B cell (primary cell): ENCODE data around the gene DAP. TPM values are rescaled to one million over a fixed set of nuclear protein-coding genes. Genes with fewer than 3 reads are reported as not detected.

Experiments used
- ATAC-seq: fragments of 200-7000 bp; cut with Tn5 transposase; one replicate; pipeline ENCODE4 v1.10.0; 2021; ENCODE audit warnings: low read depth, mild to moderate bottlenecking, moderate number of reproducible peaks, moderate library complexity
- CTCF ChIA-PET: fragments of 350-600 bp; sonication (Branson Sonifier 250); formaldehyde crosslinking; loops from one replicate; lab custom pipeline; 2021; ENCODE audit warnings: antibody characterized with exemption, inconsistent platforms; lab: Charles Lee
- POLR2A ChIA-PET: fragments of 350-600 bp; sonication (Branson Sonifier 250); formaldehyde crosslinking; loops from one replicate; lab custom pipeline; 2021; ENCODE audit warnings: antibody characterized with exemption; lab: Charles Lee
- DNase-seq: peaks from one replicate; pipeline ENCODE4 v3.0.0; 2013
- H2AFZ ChIP-seq: 2 replicates; pipeline ENCODE4 v1.6.1; 2012; ENCODE audit warnings: mild to moderate bottlenecking, low read depth, low read length; ENCODE audit not compliant: insufficient read depth, poor library complexity, severe bottlenecking
- H3K27ac ChIP-seq, 2 donors: 1 replicate in 1 of 2; 2 replicates in 1 of 2; pipeline ENCODE4 v1.5.1; 2012 to 2013; ENCODE audit warnings: low read length in 2 of 2, mild to moderate bottlenecking in 2 of 2, moderate library complexity in 1 of 2
- H3K27me3 ChIP-seq, 4 experiments: fragments of 200-600 bp in 1 of 4; sonication (generic) in 1 of 4; replicated peaks in 1 of 4; 1 replicate in 2 of 4; 2 replicates in 2 of 4; pipeline versions ENCODE4 v1.6.1 to v1.7.0; 2013 to 2016; ENCODE audit warnings: low read length in 3 of 4, mild to moderate bottlenecking in 2 of 4, mixed read lengths in 1 of 4, moderate library complexity in 1 of 4; ENCODE audit not compliant: insufficient read depth in 4 of 4, control insufficient read depth in 3 of 4; ENCODE audit errors: control extremely low read depth in 1 of 4
- H3K36me3 ChIP-seq, 2 experiments: replicated peaks in 1 of 2; 1 replicate in 1 of 2; 2 replicates in 1 of 2; pipeline versions ENCODE4 v1.6.1 to v1.7.1; 2013; ENCODE audit warnings: low read length in 1 of 2; ENCODE audit not compliant: insufficient read depth in 2 of 2, control insufficient read depth in 1 of 2; ENCODE audit errors: control extremely low read depth in 1 of 2, extremely low read depth in 1 of 2
- H3K4me1 ChIP-seq, 2 donors: fragments of 200-600 bp in 1 of 2; sonication (generic) in 1 of 2; 1 replicate in 1 of 2; 2 replicates in 1 of 2; pipeline versions ENCODE4 v1.5.1 to v1.6.1; 2013 to 2017; ENCODE audit warnings: low read length in 2 of 2; ENCODE audit not compliant: control insufficient read depth in 2 of 2, insufficient read depth in 2 of 2
- H3K4me2 ChIP-seq: replicated peaks from 2 replicates; pipeline ENCODE3; 2012; ENCODE audit warnings: mild to moderate bottlenecking, low read depth, low read length; ENCODE audit not compliant: poor library complexity, severe bottlenecking
- H3K4me3 ChIP-seq, 5 experiments: fragments of 200-600 bp in 1 of 5; sonication (generic) in 1 of 5; 1 replicate in 3 of 5; 2 replicates in 2 of 5; pipeline versions ENCODE4 v1.5.1 to v1.7.0; 2011 to 2016; ENCODE audit warnings: low read length in 4 of 5, mild to moderate bottlenecking in 4 of 5, low read depth in 2 of 5, control low read depth in 1 of 5, moderate library complexity in 1 of 5; ENCODE audit not compliant: insufficient read depth in 1 of 5; ENCODE audit errors: control extremely low read depth in 1 of 5, extremely low read depth in 1 of 5
- H3K79me2 ChIP-seq: fragments of 200-600 bp; sonication (generic); one replicate; pipeline ENCODE4 v1.6.0; 2016; ENCODE audit warnings: low read length; ENCODE audit not compliant: control insufficient read depth, insufficient read depth
- H3K9ac ChIP-seq: fragments of 200-600 bp; sonication (generic); 2 replicates; pipeline ENCODE4 v1.6.1; 2017; ENCODE audit warnings: mild to moderate bottlenecking, low read length, moderate library complexity
- H3K9me3 ChIP-seq, 3 donors: one replicate each; pipeline versions ENCODE4 v1.6.1 to v1.7.1; 2013; ENCODE audit warnings: low read length in 2 of 3; ENCODE audit not compliant: control insufficient read depth in 2 of 3, insufficient read depth in 1 of 3; ENCODE audit errors: control extremely low read depth in 1 of 3
- H4K20me1 ChIP-seq: 2 replicates; pipeline ENCODE4 v1.6.0; 2012; ENCODE audit warnings: mild to moderate bottlenecking, low read length; ENCODE audit not compliant: insufficient read depth, control insufficient read depth, poor library complexity, severe bottlenecking
- H3K27ac Mint-ChIP-seq: one replicate; pipeline ENCODE4 v1.8.0; 2021; ENCODE audit warnings: mixed read lengths
- H3K27me3 Mint-ChIP-seq: one replicate; pipeline ENCODE4 v1.8.0; 2021; ENCODE audit warnings: mixed read lengths
- H3K4me1 Mint-ChIP-seq: one replicate; pipeline ENCODE4 v1.8.0; 2021; ENCODE audit warnings: mixed read lengths
- H3K4me3 Mint-ChIP-seq: one replicate; pipeline ENCODE4 v1.8.0; 2021; ENCODE audit warnings: mixed read lengths
- H3K9me3 Mint-ChIP-seq: one replicate; pipeline ENCODE4 v1.8.0; 2022; ENCODE audit warnings: mixed read lengths; ENCODE audit not compliant: insufficient read depth
- CTCF ChIP-seq: fragments of 200-600 bp; IDR thresholded peaks from one replicate; pipeline ENCODE4 v1.8.0; 2022; ENCODE audit warnings: antibody characterized with exemption, mild to moderate bottlenecking
- EZH2 ChIP-seq: IDR thresholded peaks from 2 replicates; pipeline ENCODE4 v1.6.1; 2012; ENCODE audit warnings: borderline replicate concordance, low read depth, mild to moderate bottlenecking, moderate library complexity, low read length; ENCODE audit not compliant: insufficient read depth, poor library complexity, severe bottlenecking
- WGBS: methylation state at CpG from one replicate; pipeline ENCODE4 v1.1.5; 2013; ENCODE audit warnings: missing lambda C conversion rate; ENCODE audit not compliant: insufficient coverage; 5-methylcytosine and 5-hydroxymethylcytosine counted together
- intact Hi-C: fragments of 100-400 bp; cut with micrococcal nuclease; formaldehyde crosslinking; loops from one replicate; pipeline ENCODE4 v1.10.0; 2022
- polyA plus RNA-seq: library from polyadenylated mRNA; depleted of rRNA; stranded (reverse); fragments of >200 nt; gene quantifications from 2 replicates; pipeline ENCODE4 v1.2.3, GENCODE V29; 2012
- total RNA-seq, 2 donors: library from RNA; stranded (reverse); fragments of 120-200 nt in 1 of 2; gene quantifications; 1 replicate in 1 of 2; 2 replicates in 1 of 2; pipeline versions ENCODE4 v1.2.3 to v1.2.4, GENCODE V29; 2013 to 2022

The DAP gene
- total and polyA plus RNA-seq, 2 donors (not counting 1 experiment from before 2014, with no cell fraction given), result 42.6 to 49.8 TPM

GRCh38 chr5:10752451-10752850, 8.6 kb downstream of the DAP start:
- Histone ChIP-seq H3K27me3 (no peaks in the 10 kb centered on the region), H3K79me2 (peaks cover 76% of the 10 kb centered on the region), H3K4me1 (peaks cover 0 to 8% of the 10 kb centered on the region in 2 donors), H2AFZ (no peak overlapping the region), H3K36me3 (peaks cover 0 to 60% of the 10 kb centered on the region in 2 experiments), H3K9ac (no peak overlapping the region), H3K9me3 (no peaks in the 10 kb centered on the region), H4K20me1 (peaks cover 49% of the 10 kb centered on the region), H3K4me3 (no peak overlapping the region), H3K27ac (no peak overlapping the region), H3K4me2 (no peak overlapping the region)
- CTCF ChIA-PET, result no interaction called here
- no peak for DNase-seq
- intact Hi-C loops, result no loop called here
- no peak for ATAC-seq
- POLR2A ChIA-PET, result no interaction called here
- Mint-ChIP-seq H3K27ac (no peak overlapping the region), H3K9me3 (no peaks in the 10 kb centered on the region), H3K27me3 (no peaks in the 10 kb centered on the region), H3K4me3 (no peak overlapping the region), H3K4me1 (peaks cover 29% of the 10 kb centered on the region)
- TF ChIP-seq CTCF (no peak), EZH2 (no peak)
- WGBS, result 20% methylated on average over 1 of the region's 2 CpGs

GRCh38 chr5:10750909-10751308, 10.1 kb downstream of the DAP start:
- peaks cover 0 to 63% of the 10 kb centered on the region in 2 experiments for H3K36me3 ChIP-seq
- H3K9ac ChIP-seq, result no peak overlapping the region
- intact Hi-C loops, result no loop called here

More at GRCh38 chr5:10750909-10751308, 10.1 kb downstream of the DAP start:
- Histone ChIP-seq H2AFZ (no peak overlapping the region), H3K4me1 (peaks cover 4 to 8% of the 10 kb centered on the region in 2 donors), H3K79me2 (peaks cover 74% of the 10 kb centered on the region), H4K20me1 (peaks cover 48% of the 10 kb centered on the region), H3K4me2 (no peak overlapping the region), H3K27me3 (no peaks in the 10 kb centered on the region), H3K9me3 (no peaks in the 10 kb centered on the region), H3K27ac (no peak overlapping the region), H3K4me3 (no peak overlapping the region)
- POLR2A ChIA-PET, result no interaction called here
- DNase-seq, result no peak
- no peaks in the 10 kb centered on the region for H3K9me3 Mint-ChIP-seq
- no peaks in the 10 kb centered on the region for H3K27me3 Mint-ChIP-seq
- H3K27ac Mint-ChIP-seq, result no peak overlapping the region
- no peak for ATAC-seq
- 79% methylated on average over 3 of the region's 3 CpGs for WGBS
- no peak overlapping the region for H3K4me3 Mint-ChIP-seq
- CTCF ChIA-PET, result no interaction called here
- TF ChIP-seq CTCF (no peak), EZH2 (no peak)
- peaks cover 29% of the 10 kb centered on the region for H3K4me1 Mint-ChIP-seq
